ENCODE results near the gene CRISPLD2.

DNA sequence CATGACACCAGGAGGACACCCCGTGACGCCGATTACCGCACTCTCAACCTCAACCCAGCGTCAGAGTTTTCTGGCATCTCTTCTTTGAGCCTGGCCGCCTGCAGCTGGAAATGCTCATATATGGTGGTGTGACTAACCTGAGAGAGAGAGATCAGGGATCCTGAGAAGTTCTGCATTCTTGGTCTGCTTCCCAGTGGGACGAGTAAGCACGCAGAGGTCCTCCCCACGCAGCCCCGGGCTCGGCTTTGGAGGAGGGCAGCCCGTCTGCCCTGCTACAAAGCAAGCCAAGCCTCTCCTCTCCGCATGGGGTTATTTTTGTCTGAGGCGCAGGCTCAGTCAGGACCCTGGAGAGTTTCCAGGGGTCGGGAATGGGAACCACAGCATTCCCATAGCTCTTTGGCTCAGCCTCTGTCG, 16.5 kb downstream of the CRISPLD2 start:
- TF ChIP-seq POLR2A (IDR thresholded peaks at IDR 0.05) (no peak), POLR2AphosphoS5 (IDR thresholded peaks at IDR 0.05) (peak; percentile 61 to 80 (median 80))
- TF ChIP-seq, protein P1, sequence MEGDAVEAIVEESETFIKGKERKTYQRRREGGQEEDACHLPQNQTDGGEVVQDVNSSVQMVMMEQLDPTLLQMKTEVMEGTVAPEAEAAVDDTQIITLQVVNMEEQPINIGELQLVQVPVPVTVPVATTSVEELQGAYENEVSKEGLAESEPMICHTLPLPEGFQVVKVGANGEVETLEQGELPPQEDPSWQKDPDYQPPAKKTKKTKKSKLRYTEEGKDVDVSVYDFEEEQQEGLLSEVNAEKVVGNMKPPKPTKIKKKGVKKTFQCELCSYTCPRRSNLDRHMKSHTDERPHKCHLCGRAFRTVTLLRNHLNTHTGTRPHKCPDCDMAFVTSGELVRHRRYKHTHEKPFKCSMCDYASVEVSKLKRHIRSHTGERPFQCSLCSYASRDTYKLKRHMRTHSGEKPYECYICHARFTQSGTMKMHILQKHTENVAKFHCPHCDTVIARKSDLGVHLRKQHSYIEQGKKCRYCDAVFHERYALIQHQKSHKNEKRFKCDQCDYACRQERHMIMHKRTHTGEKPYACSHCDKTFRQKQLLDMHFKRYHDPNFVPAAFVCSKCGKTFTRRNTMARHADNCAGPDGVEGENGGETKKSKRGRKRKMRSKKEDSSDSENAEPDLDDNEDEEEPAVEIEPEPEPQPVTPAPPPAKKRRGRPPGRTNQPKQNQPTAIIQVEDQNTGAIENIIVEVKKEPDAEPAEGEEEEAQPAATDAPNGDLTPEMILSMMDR (IDR thresholded peaks at IDR 0.05) = no peak
